Upper lobe of left lung (tissue), 6 donors: ENCODE measurements around the gene ANK3. TPM values are rescaled to one million over a fixed set of nuclear protein-coding genes. Genes with fewer than 3 reads are reported as not detected.

Source experiments
- ATAC-seq, 2 donors: fragments of 200-7000 bp; cut with Tn5 transposase; one replicate each; pipeline ENCODE4 v1.9.1; 2022; ENCODE audit warnings: mild to moderate bottlenecking in 2 of 2, moderate library complexity in 2 of 2; ENCODE audit not compliant: low FRiP score in 2 of 2
- DNase-seq, 2 donors: peaks; one replicate each; pipeline ENCODE4 v3.0.0-alpha.2; 2019 to 2020
- H3K27ac ChIP-seq, 4 donors: fragments of 200-600 bp; sonication (generic); one replicate each; pipeline ENCODE4 v1.5.1; 2016 to 2019
- H3K27me3 ChIP-seq, 4 donors: fragments of 200-600 bp; sonication (generic); one replicate each; pipeline ENCODE4 v1.5.1; 2017 to 2019
- H3K36me3 ChIP-seq, 4 donors: fragments of 200-600 bp; sonication (generic); one replicate each; pipeline ENCODE4 v1.5.1; 2016 to 2019
- H3K4me1 ChIP-seq, 4 donors: fragments of 200-600 bp; sonication (generic); one replicate each; pipeline ENCODE4 v1.5.1; 2018 to 2019
- H3K4me3 ChIP-seq, 4 donors: fragments of 200-600 bp; sonication (generic); one replicate each; pipeline ENCODE4 v1.5.1; 2017 to 2019; ENCODE audit warnings: mild to moderate bottlenecking in 2 of 4, moderate library complexity in 1 of 4
- H3K9me3 ChIP-seq, 4 donors: fragments of 200-600 bp; sonication (generic); one replicate each; pipeline ENCODE4 v1.5.1; 2018 to 2019
- CTCF ChIP-seq, 6 experiments: fragments of 450-650 bp in 4 of 6; fragments of 200-600 bp in 2 of 6; sonication (generic) in 2 of 6; IDR thresholded peaks; one replicate each; pipeline ENCODE4 v1.5.1; 2016 to 2019; ENCODE audit warnings: antibody characterized with exemption in 6 of 6
- EP300 ChIP-seq, 4 donors: sonication (generic); formaldehyde crosslinking; IDR thresholded peaks; one replicate each; pipeline ENCODE4 v1.5.1; 2017; ENCODE audit warnings: antibody characterized with exemption in 4 of 4, control low read depth in 2 of 4
- POLR2A ChIP-seq, 4 donors: fragments of 450-650 bp; IDR thresholded peaks; one replicate each; pipeline ENCODE4 v1.5.1; 2016 to 2017; ENCODE audit warnings: antibody characterized with exemption in 4 of 4, mild to moderate bottlenecking in 2 of 4
- POLR2AphosphoS5 ChIP-seq, 2 donors: sonication (generic); formaldehyde crosslinking; IDR thresholded peaks; one replicate each; pipeline ENCODE4 v1.5.1; 2017; ENCODE audit warnings: antibody characterized with exemption in 2 of 2
- WGBS, 2 donors: methylation state at CpG; one replicate each; pipeline ENCODE4 v1.1.5; 2017 to 2018; 5-methylcytosine and 5-hydroxymethylcytosine counted together
- total RNA-seq, 6 donors: library from RNA; depleted of rRNA in 4 of 6; stranded (reverse); fragments of >200 nt in 4 of 6; gene quantifications; one replicate each; pipeline versions ENCODE4 v1.1.0 to v1.2.1, GENCODE V29; 2016 to 2021
- donor health status: DM: no; HTN: no; CAD: no; lungs with moderate emphysema.
- donor health status: DM: no; HTN: yes; CAD: no; lungs with severe emphysema.

ANK3 gene
- total RNA-seq, 6 donors from 2014 or later = 43.9 to 193 (median 98.5) TPM

GRCh38 chr10:60096761-60097513, 292.7 kb downstream of the ANK3 start:
- ATAC-seq = no peak
- no peak for DNase-seq
- no peaks in the 10 kb centered on the region for H3K9me3 ChIP-seq
- no peak for TF ChIP-seq EP300 (IDR thresholded peaks at IDR 0.05)
- no peak for TF ChIP-seq CTCF (IDR thresholded peaks at IDR 0.05)
- TF ChIP-seq POLR2AphosphoS5 (IDR thresholded peaks at IDR 0.05) = no peak
- no peak for TF ChIP-seq POLR2A (IDR thresholded peaks at IDR 0.05)
- H3K4me1 ChIP-seq = no peaks in the 10 kb centered on the region
- 69 to 82% methylated on average over 5 of the region's 5 CpGs for WGBS, 2 donors
- no peaks in the 10 kb centered on the region for H3K27me3 ChIP-seq
- H3K4me3 ChIP-seq = no peak overlapping the region
- no peaks in the 10 kb centered on the region for H3K36me3 ChIP-seq
- no peak overlapping the region for H3K27ac ChIP-seq

- no peaks in the 10 kb centered on the region for H3K27me3 ChIP-seq
- DNase-seq (no peak), ATAC-seq (no peak)
- 68 to 87% methylated on average over 3 of the region's 3 CpGs for WGBS, 2 donors
- no peak overlapping the region for H3K27ac ChIP-seq
- no peaks in the 10 kb centered on the region for H3K9me3 ChIP-seq
- H3K4me3 ChIP-seq = no peak overlapping the region
- no peaks in the 10 kb centered on the region for H3K36me3 ChIP-seq
- TF ChIP-seq EP300 (IDR thresholded peaks at IDR 0.05) (no peak), CTCF (IDR thresholded peaks at IDR 0.05) (no peak), POLR2A (IDR thresholded peaks at IDR 0.05) (no peak), POLR2AphosphoS5 (IDR thresholded peaks at IDR 0.05) (no peak)
- H3K4me1 ChIP-seq = no peaks in the 10 kb centered on the region
Measured at GRCh38 chr10:60093317-60093716, 296.4 kb downstream of the ANK3 start.

- DNase-seq = no peak
Measured at GRCh38 chr10:60086862-60087261, 302.8 kb downstream of the ANK3 start.

GRCh38 chr10:60086421-60086820, 303.3 kb downstream of the ANK3 start:
- ATAC-seq (no peak), DNase-seq (no peak)
- H3K36me3 ChIP-seq = peaks cover 0 to 4% (median 2%) of the 10 kb centered on the region in 4 donors
- WGBS, 2 donors = 95 to 99% methylated on average over 4 of the region's 4 CpGs
- H3K27ac ChIP-seq = no peak overlapping the region
- no peak for TF ChIP-seq POLR2AphosphoS5 (IDR thresholded peaks at IDR 0.05)
- no peak for TF ChIP-seq CTCF (IDR thresholded peaks at IDR 0.05)
- no peak for TF ChIP-seq EP300 (IDR thresholded peaks at IDR 0.05)
- no peak for TF ChIP-seq POLR2A (IDR thresholded peaks at IDR 0.05)
- H3K9me3 ChIP-seq = no peaks in the 10 kb centered on the region
- no peak overlapping the region for H3K4me3 ChIP-seq
- no peaks in the 10 kb centered on the region for H3K27me3 ChIP-seq
- H3K4me1 ChIP-seq = no peaks in the 10 kb centered on the region

More at GRCh38 chr10:60086862-60087261, 302.8 kb downstream of the ANK3 start:
- no peaks in the 10 kb centered on the region for H3K9me3 ChIP-seq
- TF ChIP-seq CTCF (IDR thresholded peaks at IDR 0.05) (no peak), EP300 (IDR thresholded peaks at IDR 0.05) (no peak), POLR2AphosphoS5 (IDR thresholded peaks at IDR 0.05) (no peak), POLR2A (IDR thresholded peaks at IDR 0.05) (no peak)
- 59 to 71% methylated on average over 2 of the region's 2 CpGs for WGBS, 2 donors
- no peak for ATAC-seq
- no peak overlapping the region for H3K4me3 ChIP-seq
- H3K4me1 ChIP-seq = no peaks in the 10 kb centered on the region
- H3K27ac ChIP-seq = no peak overlapping the region
- no peaks in the 10 kb centered on the region for H3K27me3 ChIP-seq
- peaks cover 0 to 4% (median 2%) of the 10 kb centered on the region in 4 donors for H3K36me3 ChIP-seq
